Lower lobe of right lung (tissue), 2 donors: Measurements from ENCODE around the gene TSEN34. TPM values are rescaled to one million over a fixed set of nuclear protein-coding genes. Genes with fewer than 3 reads are reported as not detected.

Experiments
- ATAC-seq, 2 donors: fragments of 200-7000 bp; cut with Tn5 transposase; one replicate each; pipeline ENCODE4 v1.9.1; 2020 to 2022; ENCODE audit warnings: mild to moderate bottlenecking in 2 of 2, moderate library complexity in 2 of 2
- DNase-seq: peaks from one replicate; pipeline ENCODE4 v3.0.0-alpha.2; 2020
- H3K27ac ChIP-seq: fragments of 200-600 bp; one replicate; pipeline ENCODE4 v1.8.0; 2022
- H3K27me3 ChIP-seq: fragments of 200-600 bp; one replicate; pipeline ENCODE4 v1.8.0; 2022; ENCODE audit warnings: low read depth
- H3K36me3 ChIP-seq: fragments of 200-600 bp; one replicate; pipeline ENCODE4 v1.8.0; 2022; ENCODE audit warnings: mild to moderate bottlenecking
- H3K4me1 ChIP-seq: fragments of 200-600 bp; one replicate; pipeline ENCODE4 v1.8.0; 2022
- H3K4me3 ChIP-seq: fragments of 200-600 bp; one replicate; pipeline ENCODE4 v1.8.0; 2022; ENCODE audit warnings: mild to moderate bottlenecking
- H3K9me3 ChIP-seq: fragments of 200-600 bp; one replicate; pipeline ENCODE4 v1.8.0; 2022
- intact Hi-C: fragments of 100-400 bp; cut with DNase I; formaldehyde crosslinking; loops from one replicate; pipeline ENCODE4 v1.11.0; 2022
- long read RNA-seq: library from polyadenylated mRNA; unstranded; transcript quantifications from one replicate; pipeline ENCODE4 v2.0.0, GENCODE V29; 2021
- total RNA-seq: library from RNA; stranded (reverse); fragmentation: NEBNext Ultra II Directional; extraction: Animal tissue kit (Norgen Biotek cat#: 25700); gene quantifications from one replicate; pipeline ENCODE4 v1.2.1, GENCODE V29; 2021
- TF ChIP-seq, protein P1 (sequence below): fragments of 200-600 bp; IDR thresholded peaks from one replicate; pipeline ENCODE4 v1.8.0; 2022; ENCODE audit warnings: antibody characterized with exemption, mild to moderate bottlenecking
- donor health status: DM: no; HTN: yes; CAD: no; lungs with severe emphysema.

TSEN34 gene
- total RNA-seq = 33.8 TPM
- long read RNA-seq, transcript TSEN34-201 (5 exons, 2,294 nt) = minor isoform, 39 of 125 reads
- long read RNA-seq, transcript TSEN34-203 (4 exons, 1,349 nt) = major isoform, 64 of 125 reads
- long read RNA-seq, partial matches to known transcripts = 13 of 125 reads
- long read RNA-seq, other reads (novel, unspliced or antisense) = 7 of 125 reads

DNA sequence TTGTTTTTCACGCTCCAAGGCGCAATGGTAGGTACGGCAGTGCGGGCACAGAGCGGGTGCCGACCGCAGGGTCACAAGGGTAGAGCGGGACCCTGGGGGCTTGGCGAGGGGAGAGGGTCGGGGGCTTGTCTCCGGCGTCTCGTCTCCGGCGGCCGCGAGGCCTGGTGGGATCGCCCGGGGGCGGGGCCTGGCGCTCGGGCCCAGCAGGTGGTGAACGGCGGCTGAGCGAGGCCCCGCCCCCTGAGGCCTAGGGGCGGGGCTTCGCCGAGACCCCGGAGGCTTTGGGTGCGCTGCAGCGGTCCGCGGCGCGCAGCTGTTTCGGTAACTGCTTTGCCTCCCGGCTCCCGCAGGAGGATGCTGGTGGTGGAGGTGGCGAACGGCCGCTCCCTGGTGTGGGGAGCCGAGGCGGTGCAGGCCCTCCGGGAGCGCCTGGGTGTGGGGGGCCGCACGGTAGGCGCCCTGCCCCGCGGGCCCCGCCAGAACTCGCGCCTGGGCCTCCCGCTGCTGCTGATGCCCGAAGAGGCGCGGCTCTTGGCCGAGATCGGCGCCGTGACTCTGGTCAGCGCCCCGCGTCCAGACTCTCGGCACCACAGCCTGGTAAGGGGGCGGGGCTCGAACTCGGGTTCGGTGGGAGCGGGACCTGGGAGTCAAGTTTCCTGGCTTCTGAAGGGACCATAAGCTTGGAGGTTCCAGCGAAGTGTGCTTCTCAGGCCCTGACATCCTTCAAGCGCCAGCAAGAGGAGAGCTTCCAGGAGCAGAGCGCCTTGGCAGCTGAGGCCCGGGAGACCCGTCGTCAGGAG, at the start of gene TSEN34:
Gene TSEN34, plus strand, starts transcription at position 298 of the 800 bp plus-strand sequence. Its CDS starts 57 bp downstream, at position 355.
- ATAC-seq (peak; percentile 67 to 68), DNase-seq (peak; percentile 93)
- TF ChIP-seq, protein P1, sequence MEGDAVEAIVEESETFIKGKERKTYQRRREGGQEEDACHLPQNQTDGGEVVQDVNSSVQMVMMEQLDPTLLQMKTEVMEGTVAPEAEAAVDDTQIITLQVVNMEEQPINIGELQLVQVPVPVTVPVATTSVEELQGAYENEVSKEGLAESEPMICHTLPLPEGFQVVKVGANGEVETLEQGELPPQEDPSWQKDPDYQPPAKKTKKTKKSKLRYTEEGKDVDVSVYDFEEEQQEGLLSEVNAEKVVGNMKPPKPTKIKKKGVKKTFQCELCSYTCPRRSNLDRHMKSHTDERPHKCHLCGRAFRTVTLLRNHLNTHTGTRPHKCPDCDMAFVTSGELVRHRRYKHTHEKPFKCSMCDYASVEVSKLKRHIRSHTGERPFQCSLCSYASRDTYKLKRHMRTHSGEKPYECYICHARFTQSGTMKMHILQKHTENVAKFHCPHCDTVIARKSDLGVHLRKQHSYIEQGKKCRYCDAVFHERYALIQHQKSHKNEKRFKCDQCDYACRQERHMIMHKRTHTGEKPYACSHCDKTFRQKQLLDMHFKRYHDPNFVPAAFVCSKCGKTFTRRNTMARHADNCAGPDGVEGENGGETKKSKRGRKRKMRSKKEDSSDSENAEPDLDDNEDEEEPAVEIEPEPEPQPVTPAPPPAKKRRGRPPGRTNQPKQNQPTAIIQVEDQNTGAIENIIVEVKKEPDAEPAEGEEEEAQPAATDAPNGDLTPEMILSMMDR = no peak
- H3K27me3 ChIP-seq = no peaks in the 10 kb centered on the region
- H3K4me1 ChIP-seq = peaks cover 20% of the 10 kb centered on the region
- H3K27ac ChIP-seq = peak within 1 kb of the TSS; percentile 92
- no peaks in the 10 kb centered on the region for H3K9me3 ChIP-seq
- H3K36me3 ChIP-seq = peaks cover 36% of the 10 kb centered on the region
- H3K4me3 ChIP-seq = peak within 1 kb of the TSS; percentile 94
- intact Hi-C loops = no loop called here

DNA sequence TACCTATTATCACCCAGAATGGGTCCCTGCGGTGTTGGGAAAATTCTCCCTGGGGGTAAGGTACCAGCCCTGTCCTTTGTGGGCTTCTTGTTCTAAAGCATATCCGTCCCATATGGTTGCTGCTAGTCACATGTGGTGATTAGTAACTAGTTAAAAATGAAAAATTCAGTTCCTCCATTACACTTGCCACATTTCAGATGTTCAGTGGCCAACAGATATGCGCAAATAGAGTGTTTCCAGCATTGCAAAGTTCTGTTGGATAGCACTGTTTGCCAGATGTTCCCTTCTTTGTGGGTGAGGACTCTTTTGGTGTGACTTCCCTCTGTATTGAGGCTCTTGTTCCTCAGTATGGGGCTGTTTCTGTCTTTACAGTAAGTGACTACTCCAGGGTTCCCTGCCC, 49.8 kb upstream of the TSEN34 start:
- Histone ChIP-seq H3K27me3 (no peaks in the 10 kb centered on the region), H3K4me3 (no peak overlapping the region), H3K4me1 (peaks cover 40% of the 10 kb centered on the region), H3K27ac (no peak overlapping the region), H3K9me3 (no peaks in the 10 kb centered on the region), H3K36me3 (peaks cover 58% of the 10 kb centered on the region)
- ATAC-seq = no peak
- DNase-seq = no peak
- TF ChIP-seq, protein P1 = no peak
- intact Hi-C loops = no loop called here

DNA sequence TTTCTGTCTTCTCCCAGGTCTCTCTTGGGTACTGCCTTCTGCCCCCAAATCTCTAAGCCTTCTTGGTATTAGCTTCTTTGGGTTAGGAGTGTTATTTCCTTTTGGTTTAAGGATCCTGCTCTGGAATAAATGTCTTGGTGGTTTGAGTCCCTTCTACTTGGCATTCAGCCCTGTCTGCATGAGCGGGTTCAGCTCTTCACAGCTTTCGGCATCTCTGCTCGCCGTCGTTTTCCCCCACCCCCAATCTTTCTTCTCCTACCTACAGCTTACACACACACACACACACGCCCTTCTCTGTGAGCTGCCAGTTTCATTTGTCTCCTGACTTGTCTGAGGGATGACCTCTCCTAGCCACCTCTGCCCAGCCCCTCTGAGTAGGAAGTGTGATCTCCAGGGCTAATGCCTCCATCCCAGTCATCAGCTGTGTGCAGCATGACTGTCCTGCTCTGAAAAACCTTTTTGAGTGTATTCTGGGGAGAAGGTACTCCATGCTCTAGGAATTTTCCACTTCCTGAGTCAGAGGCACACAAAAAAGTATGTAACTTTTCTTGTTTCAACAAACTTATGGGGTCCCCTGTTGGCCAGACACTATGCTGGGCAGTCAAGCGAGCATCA, 48.8 kb upstream of the TSEN34 start:
- H3K36me3 ChIP-seq = peaks cover 67% of the 10 kb centered on the region
- H3K9me3 ChIP-seq = no peaks in the 10 kb centered on the region
- H3K27ac ChIP-seq = no peak overlapping the region
- ATAC-seq (no peak), DNase-seq (no peak)
- no peaks in the 10 kb centered on the region for H3K27me3 ChIP-seq
- no peak overlapping the region for H3K4me3 ChIP-seq
- TF ChIP-seq, protein P1 = no peak
- peaks cover 36% of the 10 kb centered on the region for H3K4me1 ChIP-seq
- intact Hi-C loops = no loop called here

DNA sequence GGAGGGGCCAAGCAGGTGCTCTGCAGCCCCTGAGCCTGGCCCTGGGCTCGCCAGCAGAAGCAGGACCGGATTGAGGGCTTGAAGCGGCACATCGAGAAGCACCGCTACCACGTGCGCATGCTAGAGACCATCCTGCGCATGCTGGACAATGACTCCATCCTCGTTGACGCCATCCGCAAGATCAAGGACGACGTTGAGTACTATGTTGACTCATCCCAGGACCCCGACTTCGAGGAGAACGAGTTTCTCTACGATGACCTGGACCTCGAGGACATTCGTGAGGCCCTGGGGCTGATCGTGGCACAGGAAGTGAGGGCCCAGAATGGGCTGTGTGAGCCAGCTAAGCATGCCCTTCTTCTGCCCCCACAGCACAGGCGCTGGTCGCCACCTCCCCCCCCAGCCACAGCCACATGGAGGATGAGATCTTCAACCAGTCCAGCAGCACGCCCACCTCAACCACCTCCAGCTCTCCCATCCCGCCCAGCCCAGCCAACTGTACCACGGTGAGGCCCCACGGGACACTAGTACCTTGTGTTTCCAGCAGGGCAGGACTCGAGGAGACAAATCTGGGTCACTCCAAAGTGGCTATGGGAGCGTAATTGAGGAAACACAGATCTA, 45.5 kb upstream of the TSEN34 start:
- H3K4me1 ChIP-seq = peaks cover 13% of the 10 kb centered on the region
- DNase-seq = no peak
- H3K36me3 ChIP-seq = peaks cover 96% of the 10 kb centered on the region
- no peak for ATAC-seq
- H3K27ac ChIP-seq = no peak overlapping the region
- intact Hi-C loops = no loop called here
- H3K9me3 ChIP-seq = no peaks in the 10 kb centered on the region
- H3K27me3 ChIP-seq = no peaks in the 10 kb centered on the region
- TF ChIP-seq, protein P1 = no peak
- no peak overlapping the region for H3K4me3 ChIP-seq

DNA sequence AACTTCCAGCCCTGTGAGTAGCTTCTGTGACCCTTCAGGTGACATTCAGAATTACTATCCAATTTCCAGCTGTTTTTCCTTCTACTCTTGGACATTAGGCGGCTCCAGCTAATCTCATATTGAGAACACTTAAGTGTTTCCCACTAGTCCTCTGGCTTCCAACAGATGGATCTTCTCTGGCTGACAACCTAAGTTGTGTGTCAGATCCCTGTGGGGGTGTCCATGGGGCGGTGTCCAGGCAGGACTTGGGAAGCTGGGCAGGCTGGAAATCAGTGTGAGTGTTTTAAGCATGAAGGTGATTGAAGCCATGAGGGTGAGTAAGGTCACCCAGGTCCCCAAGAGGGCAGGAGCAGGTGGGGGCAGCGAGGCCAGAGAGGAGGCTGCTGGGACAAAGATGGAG, 43.4 kb upstream of the TSEN34 start:
- intact Hi-C loops = no loop called here
- Histone ChIP-seq H3K27ac (no peak overlapping the region), H3K9me3 (no peaks in the 10 kb centered on the region), H3K36me3 (peaks cover 100% of the 10 kb centered on the region), H3K27me3 (no peaks in the 10 kb centered on the region), H3K4me3 (no peak overlapping the region), H3K4me1 (no peaks in the 10 kb centered on the region)
- ATAC-seq (no peak), DNase-seq (no peak)
- TF ChIP-seq, protein P1 = no peak
